Keratinocyte (primary cell): ENCODE results near the gene TYMS.

ENCODE experiments used
- CTCF ChIP-seq, 3 experiments: IDR thresholded peaks in 1 of 3; conservative IDR thresholded peaks in 1 of 3; optimal IDR thresholded peaks in 1 of 3; 2 replicates in 2 of 3; 3 replicates in 1 of 3; pipeline versions ENCODE3 to v1.5.1; 2011; ENCODE audit warnings: low read length in 3 of 3, mild to moderate bottlenecking in 3 of 3, moderate library complexity in 2 of 3, control low read depth in 1 of 3, inconsistent platforms in 1 of 3; ENCODE audit not compliant: insufficient read depth in 2 of 3; ENCODE audit errors: extremely low read depth in 1 of 3
- EZH2 ChIP-seq: IDR thresholded peaks from one replicate; pipeline ENCODE4 v1.6.1; 2012; ENCODE audit warnings: inconsistent platforms, mild to moderate bottlenecking, low read length, moderate library complexity

GRCh38 chr18:679516-679915, 22.1 kb downstream of the TYMS start:
- TF ChIP-seq CTCF (optimal IDR thresholded peaks at IDR 0.05 in 1 of 3, IDR thresholded peaks at IDR 0.05 in 1 of 3, conservative IDR thresholded peaks at IDR 0.05 in 1 of 3; ENCODE audit: extremely low read depth in 1 of 3, insufficient read depth in 2 of 3, low read length in 3 of 3) (no peak), EZH2 (no peak)
